Activated CD4-positive, CD25-positive, alpha-beta regulatory T cell treated with anti-CD3 and anti-CD28 coated beads, Interleukin-2, amount 50 U/mL, for 24 hours (primary cell): ENCODE results near the gene DEPDC7.

Source experiments
- ATAC-seq, 2 donors: fragments of 150-1000 bp; cut with Tn5 transposase; one replicate each; pipeline ENCODE4 v1.10.0; 2021; ENCODE audit warnings: mild to moderate bottlenecking in 1 of 2, moderate library complexity in 1 of 2

Gene DEPDC7

GRCh38 chr11:33063326-33063881 lies 47.7 kb downstream of the DEPDC7 start:
- peak; percentile 20 to 50 for ATAC-seq

- no peak for ATAC-seq
Observed at GRCh38 chr11:33064033-33064825, 48.6 kb downstream of the DEPDC7 start.

- ATAC-seq: no peak
Observed at GRCh38 chr11:33064866-33065265, 49.2 kb downstream of the DEPDC7 start.

- ATAC-seq: peak; percentile 81 to 82
Observed at GRCh38 chr11:33065445-33066178, 49.9 kb downstream of the DEPDC7 start.

GRCh38 chr11:33067294-33067693 lies 51.6 kb downstream of the DEPDC7 start:
- no peak for ATAC-seq

GRCh38 chr11:33068611-33069340 lies 53.1 kb downstream of the DEPDC7 start:
- no peak for ATAC-seq

- no peak for ATAC-seq
Observed at GRCh38 chr11:33072465-33072864, 56.8 kb downstream of the DEPDC7 start.
